Thoracic aorta (tissue), 2 donors: ENCODE data around the gene BCL2L11. TPM values are rescaled to one million over a fixed set of nuclear protein-coding genes. Genes with fewer than 3 reads are reported as not detected.

Experiments
- ATAC-seq: fragments of 150-250 bp; one replicate; pipeline ENCODE4 v1.8.0; 2017; ENCODE audit warnings: low read depth; ENCODE audit not compliant: insufficient number of reproducible peaks, low FRiP score
- DNase-seq: peaks from one replicate; pipeline ENCODE4 v3.0.0-alpha.2; 2020; ENCODE audit warnings: low spot score
- H3K27ac ChIP-seq, 2 donors: fragments of 200-600 bp; sonication (generic); 1 replicate in 1 of 2; 2 replicates in 1 of 2; pipeline ENCODE4 v1.5.1; 2016; ENCODE audit warnings: mild to moderate bottlenecking in 2 of 2, moderate library complexity in 2 of 2
- H3K27me3 ChIP-seq: fragments of 200-600 bp; sonication (generic); replicated peaks from 2 replicates; pipeline ENCODE4 v1.6.0; 2016; ENCODE audit warnings: mild to moderate bottlenecking; ENCODE audit not compliant: insufficient read depth
- H3K36me3 ChIP-seq: fragments of 200-600 bp; sonication (generic); one replicate; pipeline ENCODE4 v1.5.1; 2016
- H3K4me1 ChIP-seq, 2 donors: fragments of 200-600 bp; sonication (generic); 1 replicate in 1 of 2; 2 replicates in 1 of 2; pipeline versions ENCODE4 v1.5.1 to v1.6.0; 2016; ENCODE audit warnings: low read depth in 2 of 2, mild to moderate bottlenecking in 1 of 2; ENCODE audit not compliant: control insufficient read depth in 1 of 2
- H3K4me3 ChIP-seq: fragments of 200-600 bp; sonication (generic); 2 replicates; pipeline ENCODE4 v1.5.1; 2016; ENCODE audit warnings: mild to moderate bottlenecking
- H3K9me3 ChIP-seq: fragments of 200-600 bp; sonication (generic); 2 replicates; pipeline ENCODE4 v1.5.1; 2016
- CTCF ChIP-seq: fragments of 200-600 bp; sonication (generic); IDR thresholded peaks from one replicate; pipeline ENCODE4 v1.5.1; 2019; ENCODE audit warnings: antibody characterized with exemption
- total RNA-seq, 2 donors: library from RNA; depleted of rRNA; stranded (reverse); fragments of >200 nt; gene quantifications; one replicate each; pipeline versions ENCODE4 v1.1.0 to v1.2.3, GENCODE V29; 2016

BCL2L11 gene
- total RNA-seq, 2 donors from 2014 or later = 16.4 to 17.4 TPM

GRCh38 chr2:111126581-111126980 lies 5.9 kb downstream of the BCL2L11 start:
- ATAC-seq (no peak), DNase-seq (no peak)
- H3K4me3 ChIP-seq = no peak overlapping the region
- H3K36me3 ChIP-seq = peaks cover 4% of the 10 kb centered on the region
- H3K27ac ChIP-seq = no peak overlapping the region
- H3K4me1 ChIP-seq = peaks cover 4 to 13% of the 10 kb centered on the region in 2 donors
- H3K27me3 ChIP-seq = no peaks in the 10 kb centered on the region
- no peak for TF ChIP-seq CTCF
- no peaks in the 10 kb centered on the region for H3K9me3 ChIP-seq

- H3K4me3 ChIP-seq = no peak overlapping the region
- DNase-seq = no peak
- peaks cover 4% of the 10 kb centered on the region for H3K36me3 ChIP-seq
- no peaks in the 10 kb centered on the region for H3K9me3 ChIP-seq
- ATAC-seq = no peak
- TF ChIP-seq CTCF = no peak
- H3K27ac ChIP-seq = no peak overlapping the region
- no peaks in the 10 kb centered on the region for H3K27me3 ChIP-seq
- peaks cover 4 to 8% of the 10 kb centered on the region in 2 donors for H3K4me1 ChIP-seq
These were observed 6.6 kb downstream of the BCL2L11 start for GRCh38 chr2:111127351-111127750.

GRCh38 chr2:111128096-111128495 lies 7.4 kb downstream of the BCL2L11 start:
- Histone ChIP-seq H3K4me1 (peaks cover 4 to 12% of the 10 kb centered on the region in 2 donors), H3K9me3 (no peaks in the 10 kb centered on the region), H3K27me3 (no peaks in the 10 kb centered on the region), H3K27ac (no peak overlapping the region), H3K4me3 (no peak overlapping the region), H3K36me3 (peaks cover 4% of the 10 kb centered on the region)
- ATAC-seq (no peak), DNase-seq (no peak)
- TF ChIP-seq CTCF = no peak

- no peak for ATAC-seq
- Histone ChIP-seq H3K36me3 (no peaks in the 10 kb centered on the region), H3K4me3 (no peak overlapping the region), H3K27me3 (no peaks in the 10 kb centered on the region), H3K4me1 (peaks cover 0 to 7% of the 10 kb centered on the region in 2 donors), H3K27ac (no peak overlapping the region), H3K9me3 (no peaks in the 10 kb centered on the region)
- no peak for TF ChIP-seq CTCF
- DNase-seq = no peak
These were observed 12.9 kb downstream of the BCL2L11 start for GRCh38 chr2:111133603-111134002.

- Histone ChIP-seq H3K36me3 (no peaks in the 10 kb centered on the region), H3K4me3 (no peak overlapping the region), H3K27me3 (no peaks in the 10 kb centered on the region), H3K9me3 (no peaks in the 10 kb centered on the region), H3K27ac (no peak overlapping the region), H3K4me1 (peaks cover 0 to 7% of the 10 kb centered on the region in 2 donors)
- DNase-seq (no peak), ATAC-seq (no peak)
- peak; percentile 25 for TF ChIP-seq CTCF
These were observed 13.3 kb downstream of the BCL2L11 start for GRCh38 chr2:111134055-111134454.
